H9 (cell line): Measurements from ENCODE around the gene WDR88. TPM values are rescaled to one million over a fixed set of nuclear protein-coding genes. Genes with fewer than 3 reads are reported as not detected.

Experiments used
- DNase-seq: peaks from one replicate; pipeline ENCODE4 v3.0.0-alpha.2; 2017
- H2AFZ ChIP-seq: one replicate; pipeline ENCODE4 v1.6.1; 2013; ENCODE audit warnings: mild to moderate bottlenecking, low read length, control low read depth, moderate library complexity
- H2AK5ac ChIP-seq: 2 replicates; pipeline ENCODE4 v1.6.1; 2013; ENCODE audit warnings: low read length, control low read depth, mixed read lengths; ENCODE audit not compliant: insufficient read length
- H2BK120ac ChIP-seq: one replicate; pipeline ENCODE4 v1.6.1; 2013; ENCODE audit warnings: low read depth, mild to moderate bottlenecking, low read length, control low read depth, inconsistent platforms; ENCODE audit not compliant: poor library complexity, severe bottlenecking
- H2BK12ac ChIP-seq: 2 replicates; pipeline ENCODE4 v1.6.1; 2013; ENCODE audit warnings: low read length, control low read depth, mixed read lengths, low read depth; ENCODE audit not compliant: insufficient read length
- H2BK15ac ChIP-seq: 2 replicates; pipeline ENCODE4 v1.6.1; 2013; ENCODE audit warnings: low read depth, low read length, control low read depth
- H2BK20ac ChIP-seq: one replicate; pipeline ENCODE4 v1.6.1; 2013; ENCODE audit warnings: low read depth, mild to moderate bottlenecking, low read length, control low read depth, inconsistent platforms; ENCODE audit not compliant: poor library complexity, severe bottlenecking
- H2BK5ac ChIP-seq: 2 replicates; pipeline ENCODE4 v1.6.1; 2013; ENCODE audit warnings: low read length, control low read depth, mixed read lengths; ENCODE audit not compliant: insufficient read length
- H3K14ac ChIP-seq: 2 replicates; pipeline ENCODE4 v1.6.1; 2013; ENCODE audit warnings: low read length, control low read depth; ENCODE audit not compliant: insufficient read depth
- H3K18ac ChIP-seq: 2 replicates; pipeline ENCODE4 v1.6.1; 2013; ENCODE audit warnings: low read depth, mild to moderate bottlenecking, mixed read lengths, low read length, control low read depth; ENCODE audit not compliant: insufficient read length
- H3K23ac ChIP-seq: 2 replicates; pipeline ENCODE4 v1.6.1; 2013; ENCODE audit warnings: low read length, control low read depth, mixed read lengths, low read depth; ENCODE audit not compliant: insufficient read length
- H3K23me2 ChIP-seq: 2 replicates; pipeline ENCODE4 v1.6.1; 2013; ENCODE audit warnings: low read depth, mild to moderate bottlenecking, mixed read lengths, low read length, control low read depth; ENCODE audit not compliant: insufficient read length, poor library complexity, severe bottlenecking
- H3K27ac ChIP-seq: 2 replicates; pipeline ENCODE4 v1.5.1; 2013; ENCODE audit warnings: low read length, control low read depth, mixed read lengths, low read depth; ENCODE audit not compliant: insufficient read length
- H3K27me3 ChIP-seq: 2 replicates; pipeline ENCODE4 v1.6.1; 2013; ENCODE audit warnings: low read length, control low read depth, inconsistent platforms; ENCODE audit not compliant: insufficient read depth
- H3K4ac ChIP-seq: 2 replicates; pipeline ENCODE4 v1.6.1; 2013; ENCODE audit warnings: low read depth, mild to moderate bottlenecking, control low read depth, inconsistent platforms, low read length, moderate library complexity
- H3K4me1 ChIP-seq: 2 replicates; pipeline ENCODE4 v1.6.1; 2013; ENCODE audit warnings: low read length, control low read depth, inconsistent platforms; ENCODE audit not compliant: insufficient read depth
- H3K4me2 ChIP-seq: 2 replicates; pipeline ENCODE4 v1.6.1; 2013; ENCODE audit warnings: low read length, control low read depth, mixed read lengths; ENCODE audit not compliant: insufficient read length, insufficient read depth
- H3K56ac ChIP-seq: 2 replicates; pipeline ENCODE4 v1.6.1; 2013; ENCODE audit warnings: low read depth, mild to moderate bottlenecking, mixed read lengths, low read length, control low read depth; ENCODE audit not compliant: insufficient read length
- H3K79me1 ChIP-seq: 2 replicates; pipeline ENCODE4 v1.6.1; 2013; ENCODE audit warnings: low read depth, mild to moderate bottlenecking, moderate library complexity, low read length, control low read depth, inconsistent platforms; ENCODE audit not compliant: insufficient read depth, poor library complexity, severe bottlenecking
- H3K79me2 ChIP-seq: 2 replicates; pipeline ENCODE4 v1.6.1; 2013; ENCODE audit warnings: low read length, control low read depth, inconsistent platforms; ENCODE audit not compliant: insufficient read depth
- H3K9ac ChIP-seq: 2 replicates; pipeline ENCODE4 v1.6.1; 2013; ENCODE audit warnings: low read length, control low read depth, mixed read lengths; ENCODE audit not compliant: insufficient read length; ENCODE audit errors: extremely low read depth
- H3K9me3 ChIP-seq: one replicate; pipeline ENCODE4 v1.6.1; 2013; ENCODE audit warnings: low read depth, low read length, inconsistent platforms; ENCODE audit not compliant: control insufficient read depth
- H3T11ph ChIP-seq: one replicate; pipeline ENCODE4 v1.6.1; 2013; ENCODE audit warnings: mild to moderate bottlenecking, low read length, control low read depth, inconsistent platforms
- H4K20me1 ChIP-seq: one replicate; pipeline ENCODE4 v1.6.1; 2013; ENCODE audit not compliant: control insufficient read depth, insufficient read length, insufficient read depth
- H4K5ac ChIP-seq: 2 replicates; pipeline ENCODE4 v1.6.1; 2013; ENCODE audit warnings: low read depth, mild to moderate bottlenecking, mixed read lengths, low read length, control low read depth; ENCODE audit not compliant: insufficient read length
- H4K8ac ChIP-seq: replicated peaks from 2 replicates; pipeline ENCODE4 v1.6.1; 2013; ENCODE audit warnings: low read length, control low read depth, mixed read lengths, low read depth; ENCODE audit not compliant: insufficient read length
- H4K91ac ChIP-seq: 2 replicates; pipeline ENCODE4 v1.6.1; 2013; ENCODE audit warnings: low read depth, mild to moderate bottlenecking, moderate library complexity, mixed read lengths, low read length, control low read depth; ENCODE audit not compliant: insufficient read length
- H3K27ac Mint-ChIP-seq, 3 experiments: 2 replicates in 2 of 3; 3 replicates in 1 of 3; pipeline ENCODE4 v1.8.0; 2020 to 2021; ENCODE audit warnings: mixed read lengths in 3 of 3, mild to moderate bottlenecking in 1 of 3, moderate library complexity in 1 of 3
- H3K27me3 Mint-ChIP-seq: 2 replicates; pipeline ENCODE4 v1.8.0; 2021; ENCODE audit warnings: low read depth, mild to moderate bottlenecking, moderate library complexity, mixed read lengths
- H3K36me3 Mint-ChIP-seq, 3 experiments: 2 replicates in 2 of 3; 3 replicates in 1 of 3; pipeline ENCODE4 v1.8.0; 2020 to 2021; ENCODE audit warnings: low read depth in 3 of 3, mixed read lengths in 3 of 3; ENCODE audit not compliant: insufficient read depth in 1 of 3
- H3K4me1 Mint-ChIP-seq, 2 experiments: 2 replicates each; pipeline ENCODE4 v1.8.0; 2020; ENCODE audit warnings: mixed read lengths in 2 of 2
- H3K4me3 Mint-ChIP-seq, 2 experiments: 2 replicates in 1 of 2; 3 replicates in 1 of 2; pipeline ENCODE4 v1.8.0; 2020 to 2021; ENCODE audit warnings: mild to moderate bottlenecking in 2 of 2, mixed read lengths in 2 of 2, moderate library complexity in 1 of 2
- H3K9me3 Mint-ChIP-seq, 2 experiments: 2 replicates in 1 of 2; 3 replicates in 1 of 2; pipeline ENCODE4 v1.8.0; 2020; ENCODE audit warnings: mild to moderate bottlenecking in 2 of 2, mixed read lengths in 2 of 2, moderate library complexity in 1 of 2
- WGBS: extraction: QIAGEN DNeasy Blood & Tissue Kit; methylation state at CpG from one replicate; pipeline ENCODE4 v1.1.7; 2013; ENCODE audit warnings: missing lambda C conversion rate, low lambda C conversion rate, mixed read lengths; ENCODE audit not compliant: insufficient read length; ENCODE audit errors: extremely low coverage; 5-methylcytosine and 5-hydroxymethylcytosine counted together
- total RNA-seq: library from RNA; stranded (reverse); gene quantifications from 2 replicates; pipeline ENCODE4 v1.2.1, GENCODE V29; 2021
- TF ChIP-seq, protein P1 (sequence below): fragments of 200-600 bp; sonication (generic); conservative IDR thresholded peaks from 3 replicates; pipeline ENCODE4 v1.8.0; 2021; ENCODE audit warnings: antibody characterized with exemption, mild to moderate bottlenecking

WDR88 gene
- total RNA-seq, 1 experiment from 2014 or later = not detected

DNA sequence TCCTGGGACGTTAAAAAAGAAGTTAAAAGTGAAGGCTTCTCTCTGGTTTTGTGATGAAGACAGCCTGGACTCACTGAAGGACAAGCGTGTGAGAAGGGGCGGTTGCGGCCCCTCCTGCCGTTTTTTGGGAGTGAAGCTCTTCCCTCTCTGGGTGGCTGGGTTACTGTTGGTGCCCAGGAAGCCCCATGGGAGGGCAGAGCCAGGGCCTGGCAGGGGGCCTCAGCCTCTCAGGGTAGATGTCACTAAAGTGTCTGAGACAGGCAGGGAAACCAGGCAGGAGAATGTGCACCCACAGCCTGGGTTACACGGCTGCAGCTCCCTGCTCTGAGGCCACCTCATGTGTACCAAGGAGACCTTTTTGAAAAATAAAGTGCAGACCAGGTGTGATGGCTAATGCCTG lies 1.5 kb upstream of the WDR88 start:
- H3K27ac Mint-ChIP-seq = no peak overlapping the region; a peak in 1 of 7 replicates
- no peak overlapping the region for H2AK5ac ChIP-seq
- no peak overlapping the region for H3K14ac ChIP-seq
- no peak overlapping the region for H2BK20ac ChIP-seq
- H3K4me1 Mint-ChIP-seq = peaks cover 5 to 12% of the 10 kb centered on the region in 2 experiments; a peak in 3 of 4 replicates
- H3K27me3 ChIP-seq = no peaks in the 10 kb centered on the region
- no peak overlapping the region for H3T11ph ChIP-seq
- no peaks in the 10 kb centered on the region for H4K20me1 ChIP-seq
- H3K9ac ChIP-seq = no peak overlapping the region
- no peak overlapping the region for H3K27ac ChIP-seq
- no peaks in the 10 kb centered on the region for H3K27me3 Mint-ChIP-seq
- no peaks in the 10 kb centered on the region for H3K79me2 ChIP-seq
- H3K79me1 ChIP-seq = no peaks in the 10 kb centered on the region
- H4K8ac ChIP-seq = no peak overlapping the region
- no peak overlapping the region for H3K56ac ChIP-seq
- no peak overlapping the region for H3K4me3 Mint-ChIP-seq
- H3K4me2 ChIP-seq = no peak overlapping the region
- H2BK120ac ChIP-seq = no peak overlapping the region
- DNase-seq = no peak
- H3K23ac ChIP-seq = no peak overlapping the region
- H2BK5ac ChIP-seq = no peak overlapping the region
- no peak overlapping the region for H4K5ac ChIP-seq
- TF ChIP-seq, protein P1, sequence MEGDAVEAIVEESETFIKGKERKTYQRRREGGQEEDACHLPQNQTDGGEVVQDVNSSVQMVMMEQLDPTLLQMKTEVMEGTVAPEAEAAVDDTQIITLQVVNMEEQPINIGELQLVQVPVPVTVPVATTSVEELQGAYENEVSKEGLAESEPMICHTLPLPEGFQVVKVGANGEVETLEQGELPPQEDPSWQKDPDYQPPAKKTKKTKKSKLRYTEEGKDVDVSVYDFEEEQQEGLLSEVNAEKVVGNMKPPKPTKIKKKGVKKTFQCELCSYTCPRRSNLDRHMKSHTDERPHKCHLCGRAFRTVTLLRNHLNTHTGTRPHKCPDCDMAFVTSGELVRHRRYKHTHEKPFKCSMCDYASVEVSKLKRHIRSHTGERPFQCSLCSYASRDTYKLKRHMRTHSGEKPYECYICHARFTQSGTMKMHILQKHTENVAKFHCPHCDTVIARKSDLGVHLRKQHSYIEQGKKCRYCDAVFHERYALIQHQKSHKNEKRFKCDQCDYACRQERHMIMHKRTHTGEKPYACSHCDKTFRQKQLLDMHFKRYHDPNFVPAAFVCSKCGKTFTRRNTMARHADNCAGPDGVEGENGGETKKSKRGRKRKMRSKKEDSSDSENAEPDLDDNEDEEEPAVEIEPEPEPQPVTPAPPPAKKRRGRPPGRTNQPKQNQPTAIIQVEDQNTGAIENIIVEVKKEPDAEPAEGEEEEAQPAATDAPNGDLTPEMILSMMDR = no peak
- no peaks in the 10 kb centered on the region for H3K4me1 ChIP-seq
- H4K91ac ChIP-seq = no peak overlapping the region
- H2AFZ ChIP-seq = no peak overlapping the region
- H3K9me3 ChIP-seq = no peaks in the 10 kb centered on the region
- H3K9me3 Mint-ChIP-seq = no peaks in the 10 kb centered on the region
- no peak overlapping the region for H2BK12ac ChIP-seq
- no peak overlapping the region for H2BK15ac ChIP-seq
- no peak overlapping the region for H3K18ac ChIP-seq
- WGBS = no CpG with 5 or more reads among the region's 6 CpGs
- H3K36me3 Mint-ChIP-seq = peaks cover 7 to 39% (median 29%) of the 10 kb centered on the region in 3 experiments; a peak in 6 of 7 replicates
- H3K23me2 ChIP-seq = no peaks in the 10 kb centered on the region
- no peak overlapping the region for H3K4ac ChIP-seq
